Right renal cortex interstitium (tissue), 3 donors: ENCODE data around the gene ZBTB18. TPM values are rescaled to one million over a fixed set of nuclear protein-coding genes. Genes with fewer than 3 reads are reported as not detected.

Source experiments
- DNase-seq, 3 donors: peaks; one replicate each; pipeline ENCODE4 v3.0.0-alpha.2; 2013; ENCODE audit warnings: low read depth in 3 of 3, low spot score in 2 of 3
- polyA plus RNA-seq, 3 donors: library from polyadenylated mRNA; unstranded; fragments of 120-200 nt; gene quantifications; one replicate each; pipeline ENCODE4 v1.2.1, GENCODE V29; 2013; ENCODE audit not compliant: insufficient read length in 3 of 3

Gene ZBTB18
- polyA plus RNA-seq, 3 donors, result 22.3 to 24.5 (median 24.1) TPM

GRCh38 chr1:244106176-244106575 lies 55.1 kb downstream of the ZBTB18 start:
- no peak for DNase-seq

Other genes starting within 250 kb of the ZBTB18 start
- 10 to 100 TPM; 29.5 to 31.4 (median 30.7) TPM for gene AKT3, start 201.0 kb upstream of the ZBTB18 start, polyA plus RNA-seq